Omental fat pad (tissue), 4 donors: ENCODE data around the gene HOXA5. TPM values are rescaled to one million over a fixed set of nuclear protein-coding genes. Genes with fewer than 3 reads are reported as not detected.

Experiments used
- ATAC-seq: fragments of 150-250 bp; one replicate; pipeline ENCODE4 v1.9.1; 2016; ENCODE audit warnings: mild to moderate bottlenecking, moderate library complexity; ENCODE audit not compliant: low FRiP score
- DNase-seq: peaks from one replicate; pipeline ENCODE4 v3.0.0-alpha.2; 2019; ENCODE audit warnings: low spot score
- total RNA-seq, 4 donors: library from RNA; depleted of rRNA; stranded (reverse); fragments of >200 nt; gene quantifications; one replicate each; pipeline ENCODE4 v1.1.0, GENCODE V29; 2016
- TF ChIP-seq, protein P1 (sequence below), 3 donors: fragments of 450-650 bp; IDR thresholded peaks; one replicate each; pipeline ENCODE4 v1.5.1; 2016 to 2017; ENCODE audit warnings: antibody characterized with exemption in 3 of 3, mild to moderate bottlenecking in 3 of 3, moderate library complexity in 2 of 3

HOXA5 gene
- total RNA-seq, 4 donors from 2014 or later, result 10.4 to 39.4 (median 26.5) TPM

DNA sequence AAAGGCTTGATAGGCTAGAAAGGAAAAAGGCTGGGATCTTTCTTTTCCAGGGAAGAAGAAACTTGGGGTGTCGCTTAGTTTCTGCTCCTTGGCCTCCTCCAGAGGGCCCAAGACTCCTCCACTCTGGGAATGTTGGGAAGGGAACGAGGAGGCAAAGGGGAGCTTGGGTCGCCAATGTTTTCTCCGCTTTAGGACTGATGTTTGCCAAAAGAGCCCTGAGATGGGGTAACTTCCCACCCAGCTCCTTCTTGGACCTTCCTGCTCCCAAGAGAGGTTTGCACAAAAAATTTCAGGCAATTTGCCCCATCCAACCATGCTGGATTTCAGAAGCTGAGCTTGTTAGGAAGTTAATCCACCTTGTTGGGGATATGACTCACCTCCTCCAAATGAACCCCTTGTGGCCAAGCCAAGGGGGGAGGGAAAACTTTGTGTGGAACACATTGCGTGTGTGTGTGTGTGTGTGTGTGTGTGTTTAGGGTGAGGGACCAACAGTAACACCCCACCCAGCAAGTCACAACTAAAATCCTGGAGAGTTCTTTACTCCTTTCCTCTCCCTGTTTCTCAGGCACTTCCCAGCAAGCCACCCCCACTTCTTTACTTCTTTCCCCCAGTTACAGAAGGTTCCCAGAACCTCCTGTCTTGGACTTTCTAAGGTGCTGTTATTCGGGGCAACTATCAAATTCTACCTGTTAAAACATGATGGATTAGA, 32.3 kb downstream of the HOXA5 start:
- TF ChIP-seq, protein P1, sequence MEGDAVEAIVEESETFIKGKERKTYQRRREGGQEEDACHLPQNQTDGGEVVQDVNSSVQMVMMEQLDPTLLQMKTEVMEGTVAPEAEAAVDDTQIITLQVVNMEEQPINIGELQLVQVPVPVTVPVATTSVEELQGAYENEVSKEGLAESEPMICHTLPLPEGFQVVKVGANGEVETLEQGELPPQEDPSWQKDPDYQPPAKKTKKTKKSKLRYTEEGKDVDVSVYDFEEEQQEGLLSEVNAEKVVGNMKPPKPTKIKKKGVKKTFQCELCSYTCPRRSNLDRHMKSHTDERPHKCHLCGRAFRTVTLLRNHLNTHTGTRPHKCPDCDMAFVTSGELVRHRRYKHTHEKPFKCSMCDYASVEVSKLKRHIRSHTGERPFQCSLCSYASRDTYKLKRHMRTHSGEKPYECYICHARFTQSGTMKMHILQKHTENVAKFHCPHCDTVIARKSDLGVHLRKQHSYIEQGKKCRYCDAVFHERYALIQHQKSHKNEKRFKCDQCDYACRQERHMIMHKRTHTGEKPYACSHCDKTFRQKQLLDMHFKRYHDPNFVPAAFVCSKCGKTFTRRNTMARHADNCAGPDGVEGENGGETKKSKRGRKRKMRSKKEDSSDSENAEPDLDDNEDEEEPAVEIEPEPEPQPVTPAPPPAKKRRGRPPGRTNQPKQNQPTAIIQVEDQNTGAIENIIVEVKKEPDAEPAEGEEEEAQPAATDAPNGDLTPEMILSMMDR (IDR thresholded peaks at IDR 0.05), result no peak
- peak; percentile 41 for ATAC-seq
- no peak for DNase-seq

DNA sequence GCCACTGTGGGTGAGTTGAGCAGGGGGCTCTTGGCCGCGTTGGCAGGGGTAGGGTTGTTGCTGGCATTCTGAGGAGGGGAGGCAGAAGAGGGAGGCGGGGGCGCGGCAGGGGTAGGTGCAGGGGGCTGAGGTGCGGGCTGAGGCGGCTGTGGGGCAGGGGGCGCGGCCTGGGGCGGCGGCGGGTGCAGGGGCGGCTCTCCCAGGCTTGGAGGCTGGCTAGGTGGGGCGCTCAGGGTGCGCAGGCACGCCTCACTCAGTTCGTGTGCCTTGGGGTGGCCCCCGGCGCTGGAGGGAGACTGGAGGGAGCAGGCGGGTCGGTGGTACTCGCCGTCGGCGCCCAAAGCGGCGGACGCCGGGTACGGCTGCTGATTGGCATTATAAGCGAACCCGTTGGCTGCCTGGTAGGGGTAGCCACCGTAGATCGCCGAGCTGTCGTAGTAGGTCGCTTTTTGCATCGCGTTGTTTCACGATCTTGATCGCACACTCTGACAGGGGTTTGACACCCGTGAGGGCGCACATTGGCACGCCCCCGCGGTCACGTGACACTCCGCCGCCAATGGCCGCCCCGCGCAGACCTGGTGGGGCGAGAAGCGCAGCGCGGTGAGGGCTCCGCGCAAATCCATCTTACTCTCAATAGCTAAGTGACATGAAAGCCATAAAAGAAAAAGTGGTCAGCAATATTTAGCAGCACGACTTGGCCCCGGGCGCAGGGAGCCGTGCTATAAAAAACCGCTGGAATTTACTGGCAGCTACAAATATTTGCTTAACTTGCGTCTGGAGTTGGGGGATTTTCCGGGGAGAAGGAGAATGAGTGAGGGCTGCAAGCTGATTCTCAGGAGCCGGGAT, 33.1 kb downstream of the HOXA5 start:
- TF ChIP-seq, protein P1 (IDR thresholded peaks at IDR 0.05), result no peak
- DNase-seq (no peak), ATAC-seq (no peak)

DNA sequence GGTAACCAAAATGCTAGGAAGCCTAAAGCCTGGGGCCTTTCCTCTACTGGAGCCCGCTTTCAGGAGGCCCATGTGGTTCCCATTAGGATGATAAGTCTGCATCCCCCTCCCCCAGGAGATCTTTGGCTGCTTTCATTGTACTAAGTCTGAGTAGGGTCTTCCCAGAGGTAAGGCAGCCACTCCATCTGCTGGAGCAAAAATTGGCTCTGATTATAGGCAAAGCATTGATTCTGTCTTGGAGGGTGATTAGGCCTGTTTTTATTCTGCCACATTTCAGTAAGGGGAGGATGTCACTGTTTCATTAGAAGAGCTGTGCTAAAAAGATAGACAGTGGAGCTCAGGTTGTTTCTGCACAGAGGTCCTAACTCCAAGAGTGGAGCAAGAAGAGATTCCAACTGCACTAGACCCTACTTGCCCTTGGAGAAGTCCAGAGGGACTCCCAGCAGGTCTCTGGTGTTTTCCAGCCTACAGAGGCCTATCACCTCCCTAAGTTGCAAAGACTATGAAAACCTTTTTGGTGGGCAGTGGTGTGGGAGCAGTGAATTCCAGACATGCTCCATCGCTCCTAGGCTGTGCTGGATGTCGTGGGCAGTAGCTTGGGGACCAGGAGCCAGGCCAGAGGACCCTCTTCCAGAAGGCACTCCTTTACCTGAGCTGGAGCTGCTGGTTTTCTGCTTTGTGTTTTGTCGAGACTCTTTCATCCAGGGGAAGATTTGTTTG, 33.9 kb downstream of the HOXA5 start:
- DNase-seq (no peak), ATAC-seq (no peak)
- TF ChIP-seq, protein P1 (IDR thresholded peaks at IDR 0.05), result no peak

DNA sequence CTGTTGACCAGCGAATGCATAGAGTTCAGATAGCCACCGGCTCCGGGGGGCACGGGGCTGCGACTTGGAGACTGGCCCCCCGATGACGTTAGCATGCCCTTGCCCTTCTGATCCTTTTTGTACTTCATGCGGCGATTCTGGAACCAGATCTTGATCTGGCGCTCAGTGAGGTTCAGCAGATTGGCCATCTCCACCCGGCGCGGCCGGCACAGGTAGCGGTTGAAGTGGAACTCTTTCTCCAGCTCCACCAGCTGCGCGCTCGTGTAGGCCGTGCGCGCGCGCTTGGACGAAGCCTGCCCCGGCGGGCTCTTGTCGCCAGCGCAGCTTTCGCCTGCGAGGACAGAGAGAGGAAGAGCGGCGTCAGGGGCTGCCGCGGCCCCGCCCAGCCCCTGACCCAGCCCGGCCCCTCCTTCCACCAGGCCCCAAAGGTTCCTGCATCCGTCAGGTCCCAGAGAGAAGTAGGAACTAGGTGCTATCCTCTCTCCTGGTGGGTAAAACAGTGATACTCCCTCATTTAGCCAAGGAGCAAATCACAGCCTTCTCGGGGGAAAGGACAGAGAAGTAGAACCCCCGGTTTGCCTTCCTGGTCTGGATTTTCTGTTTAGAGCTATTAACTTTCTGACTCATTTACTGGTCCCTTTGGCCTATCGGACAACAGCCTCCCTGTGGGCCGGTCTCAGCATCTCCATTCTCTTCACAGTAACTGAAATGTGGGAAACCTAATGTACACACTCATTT, 34.9 kb downstream of the HOXA5 start:
- TF ChIP-seq, protein P1 (IDR thresholded peaks at IDR 0.05), result no peak
- DNase-seq (no peak), ATAC-seq (peak; percentile 34)

DNA sequence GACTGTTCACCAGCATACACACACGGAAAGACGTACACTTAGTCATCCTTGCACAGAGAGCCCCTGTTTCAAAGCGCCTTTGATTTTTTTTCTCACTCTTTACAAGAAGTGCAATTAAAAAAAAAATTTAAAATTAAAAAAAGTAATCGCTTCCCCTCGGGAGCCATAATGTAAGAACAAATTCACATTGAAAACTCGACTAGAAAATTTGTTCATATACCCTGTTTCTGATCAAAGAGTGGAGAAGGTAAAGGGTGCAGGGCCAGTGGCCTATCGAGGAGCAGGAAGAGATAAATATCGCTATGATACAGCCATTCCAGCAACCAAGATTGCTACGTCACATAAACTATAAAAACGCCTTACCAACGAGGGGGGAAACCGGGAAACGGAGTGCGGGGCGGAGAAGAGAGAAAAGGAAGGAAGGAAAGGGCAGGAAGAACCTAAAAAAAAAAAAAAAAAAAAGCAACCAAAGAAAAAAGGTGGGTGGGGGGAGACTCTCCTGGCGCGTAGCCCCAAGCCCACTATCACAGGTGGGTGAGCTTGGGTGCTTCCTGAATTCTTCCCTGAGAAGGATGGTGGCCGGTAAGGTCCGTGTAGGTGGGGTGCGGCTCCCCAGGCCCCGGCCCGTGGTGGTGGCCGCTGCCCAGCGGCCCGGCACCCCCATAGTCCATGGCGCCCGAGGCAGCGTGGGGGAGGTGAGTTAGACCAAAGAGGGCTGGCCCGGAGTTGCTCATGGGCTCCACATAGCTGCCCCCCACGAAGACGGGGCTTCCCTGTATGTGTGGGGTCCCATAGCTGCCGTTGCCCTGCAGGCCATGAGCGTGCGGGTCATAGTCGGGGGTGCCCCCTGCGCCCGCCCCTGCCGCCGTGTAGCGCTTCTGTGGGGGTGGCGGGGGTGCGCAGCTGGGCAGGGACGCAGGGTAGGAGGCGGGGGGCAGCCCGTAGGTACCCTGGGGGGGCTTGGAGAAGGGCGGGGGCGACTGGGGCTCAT, 35.8 kb downstream of the HOXA5 start:
- TF ChIP-seq, protein P1 (IDR thresholded peaks at IDR 0.05), result no peak
- ATAC-seq (no peak), DNase-seq (no peak)

DNA sequence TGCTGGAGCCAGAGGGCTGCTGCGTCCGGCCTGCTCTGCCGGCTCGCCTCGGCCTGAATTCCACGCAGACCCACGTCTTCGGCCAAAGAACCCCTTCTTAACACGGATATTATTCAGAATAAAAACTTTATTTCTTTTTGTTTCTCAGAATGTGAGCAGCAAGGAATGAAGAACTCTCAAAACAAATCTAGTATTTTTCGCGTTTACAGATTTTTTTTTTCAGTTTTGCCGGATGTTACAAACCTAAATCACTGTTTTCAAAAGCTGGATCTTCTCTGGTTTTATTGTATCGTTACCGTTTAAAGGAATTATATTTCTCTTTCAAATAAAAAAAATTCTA, 36.6 kb downstream of the HOXA5 start:
- DNase-seq (no peak), ATAC-seq (no peak)
- TF ChIP-seq, protein P1 (IDR thresholded peaks at IDR 0.05), result no peak
